Stimulated activated naive CD8-positive, alpha-beta T cell treated with anti-CD3 and anti-CD28 coated beads, Interleukin-15, amount 100 ng/mL, for 72 hours (primary cell): ENCODE results near the gene PEX1.
"Not testable (repeated sequence)": the region's sequence is repeated elsewhere in the genome, so short reads cannot be mapped to it uniquely, and the experiment has no call there.

Experiments used
- ATAC-seq: fragments of 150-1000 bp; cut with Tn5 transposase; 2 replicates; pipeline ENCODE4 v1.10.0; 2021; ENCODE audit warnings: mild to moderate bottlenecking, moderate library complexity
- DNase-seq, 2 donors: peaks; one replicate each; pipeline ENCODE4 v3.0.0; 2021 to 2022
- H3K27ac Mint-ChIP-seq, 2 donors: one replicate each; pipeline ENCODE4 v1.8.0; 2022; ENCODE audit warnings: mild to moderate bottlenecking in 2 of 2, mixed read lengths in 2 of 2, moderate library complexity in 2 of 2
- H3K27me3 Mint-ChIP-seq: one replicate; pipeline ENCODE4 v1.8.0; 2022; ENCODE audit warnings: mixed read lengths
- H3K4me1 Mint-ChIP-seq: one replicate; pipeline ENCODE4 v1.8.0; 2022; ENCODE audit warnings: mild to moderate bottlenecking, mixed read lengths
- H3K4me3 Mint-ChIP-seq, 2 donors: one replicate each; pipeline ENCODE4 v1.8.0; 2022; ENCODE audit warnings: mild to moderate bottlenecking in 2 of 2, mixed read lengths in 2 of 2, moderate library complexity in 1 of 2
- H3K9me3 Mint-ChIP-seq, 2 donors: one replicate each; pipeline ENCODE4 v1.8.0; 2022; ENCODE audit warnings: mixed read lengths in 2 of 2

Gene PEX1

DNA sequence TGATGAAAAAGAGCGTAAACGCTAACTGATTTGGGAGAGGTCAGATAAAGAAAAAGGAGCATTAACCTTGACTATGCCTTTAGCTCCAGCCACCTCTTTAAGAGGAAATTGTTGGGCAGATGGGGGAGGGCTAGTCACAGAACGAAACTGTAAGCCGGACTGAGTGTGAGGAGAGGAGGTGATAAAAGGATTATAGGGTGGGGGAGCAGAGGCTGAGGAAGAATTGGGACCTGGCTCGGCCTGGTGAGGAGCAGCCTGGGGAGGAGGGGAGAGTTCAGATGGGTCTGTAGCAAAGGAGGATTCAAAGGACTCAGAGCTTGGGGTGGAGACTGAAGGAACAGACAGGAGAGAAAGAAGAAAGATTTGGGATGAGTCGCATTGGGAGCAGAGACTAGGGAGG lies 44.7 kb downstream of the PEX1 start:
- DNase-seq, ATAC-seq, H3K4me1 Mint-ChIP-seq, H3K9me3 Mint-ChIP-seq, H3K27ac Mint-ChIP-seq, H3K27me3 Mint-ChIP-seq, H3K4me3 Mint-ChIP-seq: not testable (repeated sequence)

DNA sequence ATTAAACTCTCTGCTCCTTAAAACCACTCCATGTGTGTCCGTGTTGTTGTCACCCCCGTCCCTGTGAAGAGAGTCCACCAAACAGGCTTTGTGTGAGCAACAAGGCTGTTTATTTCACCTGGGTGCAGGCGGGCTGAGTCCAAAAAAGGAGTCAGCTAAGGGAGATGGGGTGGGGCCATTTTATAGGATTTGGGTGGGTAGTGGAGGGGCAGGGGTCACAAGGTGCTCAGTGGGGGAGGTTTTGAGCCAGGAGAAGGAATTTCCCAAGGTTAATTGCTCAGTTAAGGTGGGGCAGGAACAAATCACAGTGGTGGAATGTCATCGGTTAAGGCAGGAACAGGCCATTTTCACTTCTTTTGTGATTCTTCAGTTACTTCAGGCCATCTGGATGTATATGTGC lies 49.2 kb downstream of the PEX1 start:
- H3K27ac Mint-ChIP-seq, DNase-seq, H3K27me3 Mint-ChIP-seq, ATAC-seq, H3K9me3 Mint-ChIP-seq, H3K4me3 Mint-ChIP-seq, H3K4me1 Mint-ChIP-seq: not testable (repeated sequence)

DNA sequence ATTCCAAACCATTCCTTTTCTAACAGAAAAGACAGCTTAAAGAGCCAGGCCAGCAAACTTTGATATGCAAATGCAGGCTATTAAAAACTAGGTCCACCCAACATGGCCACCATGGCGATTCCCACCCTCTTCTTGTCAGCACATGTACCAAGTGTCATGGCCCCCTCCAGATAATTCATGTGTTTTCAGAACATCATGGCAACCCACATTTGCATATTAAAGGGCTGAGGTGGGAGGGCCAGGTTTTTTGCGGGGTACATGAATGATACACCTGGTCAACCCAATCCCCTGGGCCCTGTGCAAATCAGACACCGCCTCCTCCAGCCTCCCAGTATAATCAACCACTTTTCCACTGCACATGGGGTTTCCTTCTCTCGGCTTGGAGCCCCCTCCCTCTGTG lies 49.6 kb downstream of the PEX1 start:
- ATAC-seq (no peak), DNase-seq (no peak)
- Mint-ChIP-seq H3K9me3 (no peaks in the 10 kb centered on the region), H3K4me1 (no peaks in the 10 kb centered on the region), H3K27ac (no peak overlapping the region), H3K27me3 (no peaks in the 10 kb centered on the region), H3K4me3 (no peak overlapping the region)

DNA sequence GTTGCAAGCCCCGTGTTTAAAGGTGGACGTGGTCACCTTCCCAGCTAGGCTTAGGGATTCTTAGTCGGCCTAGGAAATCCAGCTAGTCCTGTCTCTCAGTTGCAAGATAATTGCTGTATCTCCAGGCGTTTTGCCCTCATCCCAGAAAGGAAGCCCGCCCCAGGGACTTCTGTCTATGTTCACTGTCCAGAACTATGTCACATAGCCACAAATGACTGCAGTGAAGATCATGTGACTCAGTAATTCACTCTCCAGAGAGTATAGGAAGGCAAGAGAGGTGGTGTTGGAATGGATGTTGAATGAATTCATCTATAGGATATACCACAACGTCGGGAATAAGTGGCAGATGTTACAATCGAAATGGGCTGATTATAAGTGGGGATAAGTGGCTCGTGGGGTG lies 50.2 kb downstream of the PEX1 start:
- ATAC-seq (no peak), DNase-seq (no peak)
- Mint-ChIP-seq H3K27ac (no peak overlapping the region), H3K27me3 (no peaks in the 10 kb centered on the region), H3K9me3 (no peaks in the 10 kb centered on the region), H3K4me3 (no peak overlapping the region), H3K4me1 (no peaks in the 10 kb centered on the region)

DNA sequence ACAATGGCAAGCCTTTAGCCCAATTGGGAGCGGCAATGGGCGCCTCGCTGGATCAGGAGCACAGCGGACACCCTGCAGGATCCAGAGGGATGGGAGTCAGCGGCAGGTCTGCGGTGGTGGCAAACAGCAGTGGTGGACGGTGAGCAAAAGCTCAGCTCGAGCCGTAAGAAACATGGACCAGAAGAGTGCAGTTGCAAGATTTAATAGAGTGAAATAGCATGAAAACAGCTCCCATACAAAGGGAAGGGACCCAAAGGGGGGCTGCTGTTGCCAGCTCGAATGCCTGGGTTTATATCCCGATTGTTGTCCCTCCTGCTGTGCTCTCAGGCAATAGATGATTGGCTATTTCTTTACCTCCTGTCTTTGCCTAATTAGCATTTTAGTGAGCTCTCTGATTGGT lies 50.6 kb downstream of the PEX1 start, which contains the start of gene ERVW-1:
Gene ERVW-1, minus strand, starts transcription at position 266 of the 400 bp plus-strand sequence. CDS start 7,565 bp downstream, outside the sequence.
- H3K4me3 Mint-ChIP-seq, H3K4me1 Mint-ChIP-seq, ATAC-seq, H3K27me3 Mint-ChIP-seq, H3K27ac Mint-ChIP-seq, DNase-seq, H3K9me3 Mint-ChIP-seq: not testable (repeated sequence)

DNA sequence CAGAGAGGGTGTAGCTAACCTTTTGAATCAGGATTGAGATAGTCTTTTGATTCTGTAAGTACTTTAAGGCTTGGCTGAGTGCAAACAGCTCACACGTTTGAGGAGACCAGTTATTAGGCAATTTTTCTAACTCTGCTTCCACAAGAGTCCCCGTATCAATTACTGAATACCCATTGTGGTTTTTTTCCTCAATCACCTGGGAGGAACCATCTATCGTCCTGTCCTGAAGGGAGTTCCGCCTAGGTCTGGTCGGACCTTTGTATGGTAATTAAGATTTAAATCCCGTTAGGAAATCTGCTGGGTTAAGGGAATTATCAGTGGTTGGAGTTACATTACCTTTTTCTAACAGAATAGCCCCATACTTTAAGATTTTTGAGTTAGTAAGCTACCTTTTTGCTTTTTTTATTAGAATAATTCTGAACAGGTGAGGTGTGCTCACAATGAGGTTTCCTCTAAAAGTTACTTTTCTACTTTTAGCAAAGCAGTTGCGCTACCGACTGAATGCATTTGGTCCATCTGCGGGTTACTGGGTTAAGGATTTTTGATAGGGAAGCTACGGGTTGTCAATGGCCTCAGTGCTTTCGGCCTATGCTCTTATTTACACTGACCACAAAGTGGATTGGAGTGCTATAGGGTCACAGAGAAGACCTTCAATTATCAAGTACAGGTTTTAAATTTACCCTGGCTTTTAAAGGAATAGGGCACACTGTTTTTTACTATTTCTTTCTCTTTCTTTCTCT lies 52.3 kb downstream of the PEX1 start:
- not testable (repeated sequence) for H3K9me3 Mint-ChIP-seq, H3K4me1 Mint-ChIP-seq, H3K27ac Mint-ChIP-seq, DNase-seq, ATAC-seq, H3K4me3 Mint-ChIP-seq, H3K27me3 Mint-ChIP-seq

DNA sequence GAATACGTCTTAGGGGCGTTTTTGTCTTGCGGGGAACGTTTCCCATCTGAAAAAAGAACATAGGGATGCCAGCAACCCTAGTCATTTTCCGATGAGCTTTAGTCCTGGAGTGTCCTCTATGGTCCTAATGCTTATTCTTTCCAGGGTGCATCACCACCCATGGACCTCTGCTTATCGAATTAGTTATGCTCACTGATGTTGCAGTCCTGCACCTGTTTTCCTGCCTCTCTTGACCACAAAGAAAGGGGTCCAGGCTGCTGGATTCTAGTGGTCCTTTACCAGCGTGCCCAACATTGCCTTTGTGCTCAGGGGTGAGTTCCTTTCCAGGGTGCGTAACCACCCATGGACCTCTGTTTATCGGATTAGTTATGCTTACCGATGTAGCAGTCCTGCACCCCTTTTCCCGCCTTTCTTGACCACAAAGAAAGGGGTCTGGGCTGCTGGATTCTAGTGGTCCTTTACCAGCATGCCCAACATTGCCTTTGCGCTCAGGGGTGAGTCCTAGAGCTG lies 53.0 kb downstream of the PEX1 start:
- not testable (repeated sequence) for ATAC-seq, H3K9me3 Mint-ChIP-seq, DNase-seq, H3K27ac Mint-ChIP-seq, H3K4me1 Mint-ChIP-seq, H3K27me3 Mint-ChIP-seq, H3K4me3 Mint-ChIP-seq

DNA sequence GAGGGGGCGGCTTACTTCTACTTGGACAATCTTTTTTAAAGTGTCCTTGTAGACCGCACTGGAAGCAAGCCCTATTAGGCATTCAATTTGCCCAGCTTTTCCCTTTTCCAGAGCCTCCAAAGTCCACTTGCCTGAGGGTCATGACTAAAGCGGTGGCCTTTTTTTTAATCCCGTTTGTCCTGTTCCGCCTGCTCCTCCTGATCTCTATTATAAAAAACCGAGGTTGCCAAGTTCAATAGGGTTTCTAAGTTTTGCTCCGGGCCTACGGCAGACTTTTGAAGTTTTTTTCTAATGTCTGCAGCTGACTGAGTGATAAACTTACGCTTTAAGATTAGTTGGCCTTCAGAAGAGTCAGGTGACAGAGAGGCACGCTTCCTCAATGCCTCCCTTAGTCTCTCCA lies 54.3 kb downstream of the PEX1 start:
- not testable (repeated sequence) for H3K4me3 Mint-ChIP-seq, H3K27me3 Mint-ChIP-seq, H3K4me1 Mint-ChIP-seq, H3K9me3 Mint-ChIP-seq, DNase-seq, H3K27ac Mint-ChIP-seq, ATAC-seq

DNA sequence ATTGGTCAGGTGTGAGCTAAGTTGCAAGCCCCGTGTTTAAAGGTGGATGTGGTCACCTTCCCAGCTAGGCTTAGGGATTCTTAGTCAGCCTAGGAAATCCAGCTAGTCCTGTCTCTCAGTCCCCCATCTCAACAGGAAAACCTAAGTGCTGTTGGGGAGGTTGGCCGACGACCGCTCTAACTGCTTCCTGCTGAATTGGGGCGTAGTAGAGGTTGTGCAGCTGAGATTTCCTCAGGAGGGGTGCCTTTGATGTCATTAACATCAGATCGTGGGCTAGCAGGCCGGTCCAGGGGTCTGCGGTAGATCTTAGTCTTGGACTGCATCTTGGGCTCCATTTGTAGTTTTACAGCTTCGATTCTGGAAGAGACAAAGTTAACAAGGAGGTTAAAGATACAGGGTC lies 59.7 kb downstream of the PEX1 start:
- H3K4me1 Mint-ChIP-seq, DNase-seq: not testable (repeated sequence)

DNA sequence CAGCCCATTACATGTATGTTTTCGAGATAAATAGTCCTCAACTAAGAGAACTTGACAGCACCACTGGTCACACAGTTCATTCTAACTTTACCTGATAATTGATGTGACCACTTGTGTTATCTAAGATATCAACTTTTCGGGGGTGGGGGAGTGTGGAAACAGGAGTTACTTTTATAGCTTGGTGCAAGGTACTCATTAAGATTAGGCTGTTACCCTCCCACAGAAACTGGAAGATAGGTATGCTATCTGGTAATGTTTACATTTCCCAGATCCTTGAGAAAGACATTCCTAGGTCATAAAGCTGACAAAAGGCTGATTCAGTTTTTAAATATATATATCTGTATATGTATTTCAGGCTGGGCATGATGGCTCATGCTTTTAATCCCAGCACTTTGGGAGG lies 61.6 kb downstream of the PEX1 start:
- H3K9me3 Mint-ChIP-seq = peaks cover 0 to 23% of the 10 kb centered on the region in 2 donors
- H3K4me3 Mint-ChIP-seq = no peak overlapping the region
- no peaks in the 10 kb centered on the region for H3K27me3 Mint-ChIP-seq
- ATAC-seq = no peak
- H3K27ac Mint-ChIP-seq = no peak overlapping the region
- H3K4me1 Mint-ChIP-seq = no peaks in the 10 kb centered on the region
- no peak for DNase-seq

More for the DNA sequence above, 59.7 kb downstream of the PEX1 start:
- not testable (repeated sequence) for ATAC-seq, H3K4me3 Mint-ChIP-seq, H3K27me3 Mint-ChIP-seq, H3K27ac Mint-ChIP-seq
- peaks cover 0 to 23% of the 10 kb centered on the region in 2 donors for H3K9me3 Mint-ChIP-seq

DNA sequence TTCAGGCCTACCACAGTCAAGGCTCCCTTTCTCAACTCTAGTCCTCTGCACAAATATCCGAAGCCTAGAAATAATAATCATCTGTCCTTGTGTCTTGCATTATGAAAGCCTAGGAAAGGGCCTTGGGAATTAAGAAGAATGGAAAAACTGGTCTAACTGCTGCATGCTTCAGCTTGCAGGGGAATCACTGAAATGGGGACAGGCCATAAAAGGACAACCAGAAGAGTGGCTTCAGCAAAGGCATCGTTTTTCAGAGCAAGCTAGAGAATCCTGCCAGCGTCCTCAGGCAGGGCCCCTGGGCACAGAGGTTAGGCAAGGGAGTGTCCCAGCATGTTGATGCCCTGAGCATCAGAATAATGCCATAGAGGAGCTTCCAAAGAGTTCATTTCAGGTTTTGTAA lies 63.8 kb downstream of the PEX1 start:
- no peak for ATAC-seq
- DNase-seq = no peak
- H3K4me1 Mint-ChIP-seq = no peaks in the 10 kb centered on the region
- no peak overlapping the region for H3K27ac Mint-ChIP-seq
- H3K4me3 Mint-ChIP-seq = no peak overlapping the region
- no peaks in the 10 kb centered on the region for H3K27me3 Mint-ChIP-seq
- H3K9me3 Mint-ChIP-seq = peaks cover 0 to 23% of the 10 kb centered on the region in 2 donors

DNA sequence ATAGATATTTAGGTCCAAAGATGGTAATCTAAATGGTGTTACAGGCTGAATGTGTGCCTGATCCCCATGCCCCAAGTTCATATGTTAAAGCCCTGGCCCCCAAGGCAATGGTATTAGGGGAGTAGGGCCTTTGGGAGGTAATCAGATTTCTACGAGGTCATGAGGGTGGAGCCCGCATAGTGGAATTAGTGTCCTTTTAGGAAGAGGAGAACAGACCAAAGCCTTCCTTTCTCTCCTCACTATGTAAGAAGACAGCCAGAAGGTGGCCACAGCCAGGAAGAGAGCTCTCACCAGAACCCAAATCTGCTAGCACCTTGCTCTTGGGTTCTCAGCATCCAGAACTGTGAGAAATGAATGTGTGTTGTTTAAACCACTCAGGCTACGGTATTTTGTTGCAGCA lies 65.8 kb downstream of the PEX1 start:
- peaks cover 0 to 4% of the 10 kb centered on the region in 2 donors for H3K9me3 Mint-ChIP-seq
- no peak overlapping the region for H3K4me3 Mint-ChIP-seq
- ATAC-seq (no peak), DNase-seq (no peak)
- H3K27me3 Mint-ChIP-seq = no peaks in the 10 kb centered on the region
- H3K4me1 Mint-ChIP-seq = no peaks in the 10 kb centered on the region
- H3K27ac Mint-ChIP-seq = no peak overlapping the region

DNA sequence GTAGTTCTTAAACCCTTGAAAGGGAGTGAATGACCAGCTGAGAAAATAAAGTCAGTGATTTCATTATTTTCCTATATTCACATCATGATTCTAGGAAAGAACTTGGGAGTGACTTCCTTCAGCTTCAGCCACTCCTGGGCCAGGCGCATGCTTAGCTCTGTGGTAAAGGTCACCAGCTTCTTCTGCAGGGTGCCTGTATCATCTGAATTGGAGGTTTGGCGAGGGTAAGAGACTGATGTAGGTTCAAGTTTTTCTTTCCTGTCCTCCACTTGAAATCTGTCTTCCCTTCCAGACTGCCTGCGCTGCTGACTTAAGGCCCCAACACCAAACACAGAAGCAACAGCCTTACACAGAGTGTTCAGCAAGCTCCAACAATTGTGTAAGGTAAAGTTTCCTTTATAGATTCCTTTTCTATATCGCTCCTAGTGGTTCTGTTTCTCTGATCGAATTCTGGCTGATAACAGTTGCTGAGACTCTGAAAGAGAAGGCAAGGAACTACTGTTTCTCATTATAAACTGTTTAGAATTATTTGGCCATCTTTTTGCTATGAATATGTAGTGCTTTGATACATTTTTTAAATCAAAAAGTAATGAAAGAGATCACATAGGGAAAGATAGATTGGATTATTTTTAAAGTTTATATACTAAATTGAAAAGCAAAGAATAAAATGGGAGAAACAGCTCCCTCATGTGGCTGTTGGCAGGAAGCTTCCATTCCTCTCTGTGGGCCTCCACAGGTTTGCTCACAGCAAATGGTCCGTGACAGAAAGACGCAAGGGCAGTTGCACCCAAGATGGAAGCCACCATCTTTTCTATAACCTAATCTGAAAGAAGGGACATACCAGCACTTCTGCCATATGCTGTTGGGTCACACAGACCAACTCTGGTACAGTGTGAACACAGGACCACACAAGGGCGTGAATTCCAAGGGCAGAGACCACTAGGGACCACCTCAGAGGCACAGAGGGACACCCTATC lies 67.0 kb downstream of the PEX1 start:
- peak; percentile 9 to 21 for DNase-seq
- no peak overlapping the region for H3K27ac Mint-ChIP-seq
- no peaks in the 10 kb centered on the region for H3K9me3 Mint-ChIP-seq

DNA sequence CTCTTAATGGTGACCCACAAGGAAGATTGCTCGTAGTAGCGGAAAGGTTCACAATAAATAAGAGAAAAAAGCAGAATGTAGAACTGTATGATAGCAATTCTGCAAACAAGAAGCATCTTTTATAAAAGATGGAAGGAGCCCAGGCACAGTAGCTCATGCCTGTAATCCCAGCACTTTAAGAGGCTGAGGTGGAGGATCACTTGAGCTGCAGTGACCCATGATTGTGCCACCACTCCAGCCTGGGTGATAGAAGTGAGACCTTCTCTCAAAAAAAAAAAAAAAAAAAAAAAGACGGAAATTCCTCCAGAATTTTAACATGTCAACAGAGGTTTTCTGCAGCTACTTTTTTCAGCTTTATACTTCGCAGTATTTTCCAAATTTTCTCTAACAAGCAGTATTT lies 67.8 kb downstream of the PEX1 start:
- ATAC-seq (no peak), DNase-seq (no peak)
- Mint-ChIP-seq H3K27me3 (no peaks in the 10 kb centered on the region), H3K4me3 (no peak overlapping the region), H3K27ac (no peak overlapping the region), H3K4me1 (no peaks in the 10 kb centered on the region), H3K9me3 (no peaks in the 10 kb centered on the region)

More for the DNA sequence above, 67.0 kb downstream of the PEX1 start:
- peak; percentile 68 for ATAC-seq
- no peaks in the 10 kb centered on the region for H3K27me3 Mint-ChIP-seq
- no peaks in the 10 kb centered on the region for H3K4me1 Mint-ChIP-seq
- no peak overlapping the region for H3K4me3 Mint-ChIP-seq

DNA sequence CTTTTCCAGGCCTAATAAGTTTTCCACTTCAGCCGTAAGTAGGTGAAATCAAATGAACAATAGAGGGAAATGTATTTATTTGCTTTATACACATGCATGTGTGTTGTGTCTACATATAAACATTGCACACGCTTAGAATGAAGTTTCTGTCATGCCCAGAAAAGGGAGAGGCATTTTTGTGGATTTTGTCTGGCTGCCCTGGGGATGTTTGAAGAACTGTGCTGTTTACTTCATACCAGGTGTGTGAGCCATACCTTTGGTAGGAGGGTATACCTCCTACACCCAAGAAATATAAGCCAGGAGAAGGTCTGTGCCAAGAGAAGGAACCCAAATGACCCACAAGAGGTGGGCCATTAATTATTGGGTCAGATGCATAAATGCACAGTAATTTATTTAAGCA lies 68.2 kb downstream of the PEX1 start:
- Mint-ChIP-seq H3K9me3 (no peaks in the 10 kb centered on the region), H3K27me3 (no peaks in the 10 kb centered on the region), H3K4me3 (no peak overlapping the region), H3K27ac (no peak overlapping the region), H3K4me1 (no peaks in the 10 kb centered on the region)
- DNase-seq = no peak
- ATAC-seq = no peak

DNA sequence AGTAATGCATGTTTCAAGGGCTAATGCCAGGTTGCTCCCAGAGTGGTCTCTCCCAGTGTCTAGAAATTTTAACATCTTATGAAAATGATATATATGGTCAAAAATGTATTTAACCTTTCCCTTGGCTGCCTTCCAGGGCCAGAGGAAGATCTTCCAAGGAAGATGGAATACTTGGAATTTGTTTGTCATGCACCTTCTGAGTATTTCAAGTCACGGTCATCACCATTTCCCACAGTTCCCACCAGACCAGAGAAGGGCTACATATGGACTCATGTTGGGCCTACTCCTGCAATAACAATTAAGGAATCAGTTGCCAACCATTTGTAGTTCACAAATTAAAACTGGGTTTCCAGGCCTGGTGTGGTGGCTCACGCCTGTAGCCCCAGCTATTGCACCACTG lies 72.1 kb downstream of the PEX1 start:
- Mint-ChIP-seq H3K27ac (no peak overlapping the region), H3K4me1 (no peaks in the 10 kb centered on the region), H3K4me3 (no peak overlapping the region), H3K27me3 (no peaks in the 10 kb centered on the region), H3K9me3 (no peaks in the 10 kb centered on the region)
- DNase-seq (no peak), ATAC-seq (no peak)
